Heart left ventricle (tissue), 16 donors: Measurements from ENCODE around the gene FBXO38. TPM values are rescaled to one million over a fixed set of nuclear protein-coding genes. Genes with fewer than 3 reads are reported as not detected.
A peak's percentile ranks its signal among the peaks of the same experiment; 100 is the strongest.

ENCODE experiments used
- ATAC-seq, 4 donors: fragments of 200-7000 bp; cut with Tn5 transposase; one replicate each; pipeline ENCODE4 v1.9.1; 2020 to 2022; ENCODE audit warnings: moderate library complexity in 4 of 4, mild to moderate bottlenecking in 3 of 4, moderate number of reproducible peaks in 1 of 4
- DNase-seq, 5 donors: peaks; one replicate each; pipeline ENCODE4 v3.0.0-alpha.2; 2020
- H3K27ac ChIP-seq, 12 donors: fragments of 200-600 bp; sonication (generic) in 4 of 12; one replicate each; pipeline versions ENCODE4 v1.5.0 to v1.8.0; 2016 to 2022; ENCODE audit warnings: mild to moderate bottlenecking in 2 of 12
- H3K27me3 ChIP-seq, 9 donors: fragments of 200-600 bp; sonication (generic) in 2 of 9; one replicate each; pipeline versions ENCODE4 v1.5.1 to v1.8.0; 2016 to 2022; ENCODE audit warnings: mild to moderate bottlenecking in 3 of 9
- H3K36me3 ChIP-seq, 9 donors: fragments of 200-600 bp; sonication (generic) in 2 of 9; one replicate each; pipeline versions ENCODE4 v1.5.0 to v1.8.0; 2018 to 2022; ENCODE audit warnings: mild to moderate bottlenecking in 2 of 9
- H3K4me1 ChIP-seq, 12 donors: fragments of 200-600 bp; sonication (generic) in 4 of 12; one replicate each; pipeline versions ENCODE4 v1.5.0 to v1.8.0; 2016 to 2022; ENCODE audit warnings: mild to moderate bottlenecking in 3 of 12
- H3K4me3 ChIP-seq, 12 donors: fragments of 200-600 bp; sonication (generic) in 4 of 12; one replicate each; pipeline versions ENCODE4 v1.5.0 to v1.8.0; 2017 to 2022; ENCODE audit warnings: mild to moderate bottlenecking in 9 of 12, moderate library complexity in 4 of 12
- H3K9me3 ChIP-seq, 12 donors: fragments of 200-600 bp; sonication (generic) in 4 of 12; one replicate each; pipeline versions ENCODE4 v1.5.0 to v1.8.0; 2016 to 2022; ENCODE audit warnings: mild to moderate bottlenecking in 1 of 12
- POLR2A ChIP-seq, 2 donors: fragments of 450-650 bp; IDR thresholded peaks; one replicate each; pipeline ENCODE4 v1.6.1; 2017; ENCODE audit warnings: antibody characterized with exemption in 2 of 2, mild to moderate bottlenecking in 2 of 2, moderate library complexity in 2 of 2
- WGBS, 4 donors: extraction: QIAGEN DNeasy Blood & Tissue Kit in 2 of 4; methylation state at CpG; one replicate each; pipeline versions ENCODE4 v1.1.5 to v1.1.7; 2013 to 2018; 5-methylcytosine and 5-hydroxymethylcytosine counted together
- intact Hi-C, 10 donors: fragments of 100-400 bp; cut with DNase I; formaldehyde crosslinking; loops; one replicate each; pipeline versions ENCODE4 v1.11.1 to v1.14.2; 2022
- polyA plus RNA-seq, 2 donors: library from polyadenylated mRNA; stranded (reverse); fragments of 200-250 nt; gene quantifications; one replicate each; pipeline ENCODE4 v1.2.3, GENCODE V29; 2013
- total RNA-seq, 9 donors: library from RNA; depleted of rRNA in 2 of 9; stranded (reverse); fragments of >200 nt in 2 of 9; fragmentation: NEBNext Ultra II Directional in 3 of 9; extraction: Animal tissue kit (Norgen Biotek cat#: 25700) in 3 of 9; gene quantifications; one replicate each; pipeline versions ENCODE4 v1.1.0 to v1.2.4, GENCODE V29; 2016 to 2023
- TF ChIP-seq, protein P1 (sequence below), 12 donors: fragments of 200-600 bp; sonication (generic) in 4 of 12; IDR thresholded peaks; one replicate each; pipeline versions ENCODE4 v1.5.0 to v1.8.0; 2018 to 2022; ENCODE audit warnings: antibody characterized with exemption in 12 of 12, mild to moderate bottlenecking in 5 of 12
- donor health status: ischemic (EF 13 %, LVEDD 7.1; RV severe dilation, severe dysfunction).
- donor health status: healthy with polysubstance abuse.
- donor health status: DM: no; HTN: yes; CAD: no.
- donor health status: DM: no; HTN: no; CAD: no.
- donor health status: ischemic (EF 25% LVEDD 6.9; RV normal size, moderate dysfunction).
- donor health status: ischemic (EF 25% LVEDD 5.7; RV mildly dilated, moderate dysfunction).
- donor health status: healthy.
- donor health status: DM: yes; HTN: yes; CAD: no.
- donor health status: ischemic (EF 35%, LVEDD 5.7; RV mildly dilated, moderate dysfunction).
- donor health status: nonischemic (EF 11% LVEDD 7.7; RV severe dilation, severe dysfunction).
- donor health status: DM: yes; HTN: yes; CAD: no.
- donor health status: PGD.
- donor health status: ischemic (EF 29% LVEDD 5.4; RV normal size, mild dysfunction).
- donor health status: nonischemic (EF 23%, LVEDD 6.1; RV moderate dilation, normal function).

Gene FBXO38
- total and polyA plus RNA-seq, 11 donors = 11.7 to 56.0 (median 36.5) TPM

DNA sequence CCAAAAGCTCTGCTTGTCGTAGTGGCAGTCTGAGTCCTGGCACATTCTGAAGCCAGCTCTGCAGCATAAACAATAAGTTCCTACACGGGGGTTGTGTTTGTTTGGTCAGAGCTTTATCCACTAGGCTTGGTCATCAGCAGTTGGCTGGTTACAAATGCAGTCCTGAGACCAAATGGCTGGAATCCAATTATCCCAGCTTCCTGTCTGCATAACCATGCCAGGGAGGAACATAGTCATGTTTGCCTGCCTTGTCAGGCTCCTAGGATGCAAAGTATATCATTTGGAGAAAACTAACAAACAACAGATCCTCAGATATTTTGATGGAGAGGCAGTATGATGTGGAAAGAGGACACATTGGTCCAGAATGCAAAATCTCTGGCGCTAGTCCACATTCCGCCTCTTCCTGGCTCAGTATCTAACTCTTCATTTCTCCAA lies 85.8 kb downstream of the FBXO38 start:
- H3K36me3 ChIP-seq = no peaks in the 10 kb centered on the region
- ATAC-seq (peak; percentile 61 to 83 (median 66)), DNase-seq (peak in 3 of 5 donors; percentile 34 to 46 (median 44))
- H3K4me3 ChIP-seq = no peak overlapping the region
- no peaks in the 10 kb centered on the region for H3K9me3 ChIP-seq
- peak overlapping the region in 11 of 12 donors; percentile 23 to 80 (median 60) for H3K27ac ChIP-seq
- H3K27me3 ChIP-seq = no peaks in the 10 kb centered on the region
- intact Hi-C loops = no loop called here
- 41 to 54% (median 44%) methylated on average over 4 of the region's 4 CpGs for WGBS, 4 donors
- H3K4me1 ChIP-seq = peaks cover 0 to 21% (median 7%) of the 10 kb centered on the region in 12 donors
- no peak for TF ChIP-seq POLR2A (IDR thresholded peaks at IDR 0.05)
- TF ChIP-seq, protein P1, sequence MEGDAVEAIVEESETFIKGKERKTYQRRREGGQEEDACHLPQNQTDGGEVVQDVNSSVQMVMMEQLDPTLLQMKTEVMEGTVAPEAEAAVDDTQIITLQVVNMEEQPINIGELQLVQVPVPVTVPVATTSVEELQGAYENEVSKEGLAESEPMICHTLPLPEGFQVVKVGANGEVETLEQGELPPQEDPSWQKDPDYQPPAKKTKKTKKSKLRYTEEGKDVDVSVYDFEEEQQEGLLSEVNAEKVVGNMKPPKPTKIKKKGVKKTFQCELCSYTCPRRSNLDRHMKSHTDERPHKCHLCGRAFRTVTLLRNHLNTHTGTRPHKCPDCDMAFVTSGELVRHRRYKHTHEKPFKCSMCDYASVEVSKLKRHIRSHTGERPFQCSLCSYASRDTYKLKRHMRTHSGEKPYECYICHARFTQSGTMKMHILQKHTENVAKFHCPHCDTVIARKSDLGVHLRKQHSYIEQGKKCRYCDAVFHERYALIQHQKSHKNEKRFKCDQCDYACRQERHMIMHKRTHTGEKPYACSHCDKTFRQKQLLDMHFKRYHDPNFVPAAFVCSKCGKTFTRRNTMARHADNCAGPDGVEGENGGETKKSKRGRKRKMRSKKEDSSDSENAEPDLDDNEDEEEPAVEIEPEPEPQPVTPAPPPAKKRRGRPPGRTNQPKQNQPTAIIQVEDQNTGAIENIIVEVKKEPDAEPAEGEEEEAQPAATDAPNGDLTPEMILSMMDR (IDR thresholded peaks at IDR 0.05) = no peak

DNA sequence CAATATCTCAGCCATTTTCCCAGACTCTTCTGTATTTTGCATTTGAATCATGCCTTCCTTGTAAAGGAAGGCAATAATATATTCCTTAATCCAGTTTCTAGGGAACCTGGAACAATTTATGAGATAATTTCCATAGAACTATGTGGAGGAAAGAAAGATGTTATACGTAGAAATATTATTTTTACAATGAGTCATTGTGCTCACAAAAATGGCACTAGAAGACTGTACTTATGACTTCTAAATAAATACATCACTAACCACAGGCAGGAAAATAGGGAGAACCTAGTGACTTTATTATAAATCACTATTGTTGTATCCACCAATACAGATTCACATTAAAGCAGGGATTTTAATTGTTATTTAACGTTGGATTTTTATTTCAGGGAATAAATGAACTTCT lies 87.6 kb downstream of the FBXO38 start:
- H3K27ac ChIP-seq = peak overlapping the region in 1 of 12 donors; percentile 10
- intact Hi-C loops = no loop called here

DNA sequence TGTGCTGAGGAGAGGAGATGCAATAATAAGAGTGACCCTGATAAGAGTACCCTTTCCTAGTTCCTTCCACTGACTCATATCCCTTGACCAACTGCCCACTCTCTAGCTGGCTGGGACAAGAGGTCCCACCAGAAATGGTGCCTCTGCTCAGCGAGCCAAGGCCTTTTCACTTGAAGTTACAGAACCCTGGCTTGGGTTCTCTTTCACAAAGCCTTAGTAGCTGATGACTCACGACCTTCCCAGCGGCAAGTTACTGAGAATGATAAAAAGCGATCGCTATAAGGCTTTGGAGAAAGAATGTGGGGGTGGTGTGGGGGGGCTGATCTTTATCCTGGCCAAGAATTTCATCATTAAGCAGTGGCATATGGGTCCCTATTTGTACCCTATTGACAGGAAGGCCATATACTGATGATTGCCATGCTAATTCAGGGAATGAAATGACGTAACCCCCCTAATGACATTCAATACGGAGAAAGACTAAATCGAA lies 90.3 kb downstream of the FBXO38 start:
- peak overlapping the region in 1 of 12 donors; percentile 16 for H3K4me3 ChIP-seq
- WGBS, 4 donors = 69 to 78% (median 74%) methylated on average over 8 of the region's 8 CpGs
- ATAC-seq = peak; percentile 81 to 94 (median 88)
- intact Hi-C loops = no loop called here
- H3K36me3 ChIP-seq = no peaks in the 10 kb centered on the region
- H3K4me1 ChIP-seq = peaks cover 0 to 11% (median 4%) of the 10 kb centered on the region in 12 donors
- no peaks in the 10 kb centered on the region for H3K9me3 ChIP-seq
- DNase-seq = peak; percentile 67 to 82 (median 68)
- H3K27ac ChIP-seq = peak overlapping the region in 9 of 12 donors; percentile 13 to 83 (median 62)
- TF ChIP-seq, protein P1 (IDR thresholded peaks at IDR 0.05) = no peak
- TF ChIP-seq POLR2A (IDR thresholded peaks at IDR 0.05) = no peak
- H3K27me3 ChIP-seq = no peaks in the 10 kb centered on the region

More for the DNA sequence above, 87.6 kb downstream of the FBXO38 start:
- no peaks in the 10 kb centered on the region for H3K27me3 ChIP-seq
- TF ChIP-seq, protein P1 (IDR thresholded peaks at IDR 0.05) = no peak
- TF ChIP-seq POLR2A (IDR thresholded peaks at IDR 0.05) = no peak
- DNase-seq (no peak), ATAC-seq (no peak)
- 86 to 92% (median 89%) methylated on average over 2 of the region's 2 CpGs for WGBS, 4 donors
- peaks cover 0 to 15% (median 7%) of the 10 kb centered on the region in 12 donors for H3K4me1 ChIP-seq
- no peaks in the 10 kb centered on the region for H3K36me3 ChIP-seq
- H3K4me3 ChIP-seq = no peak overlapping the region
- no peaks in the 10 kb centered on the region for H3K9me3 ChIP-seq

DNA sequence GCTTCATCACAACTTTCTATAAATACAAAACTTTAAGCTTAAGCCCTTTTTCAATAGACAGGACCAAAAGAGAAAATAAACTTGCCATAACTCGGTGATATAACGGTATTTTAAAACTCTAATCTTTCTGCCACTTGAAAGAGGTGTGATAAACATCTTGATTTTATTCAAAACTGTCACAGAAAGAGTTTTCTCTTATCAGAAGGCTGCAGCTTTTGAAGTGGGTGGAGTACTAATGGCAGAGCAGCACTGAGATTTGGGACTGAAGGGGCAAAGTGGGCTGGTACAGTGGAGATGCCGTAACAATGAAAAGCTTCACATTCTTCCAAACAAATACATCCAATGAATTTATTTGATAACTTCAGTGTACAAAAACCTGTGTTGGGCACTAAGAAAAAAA lies 92.5 kb downstream of the FBXO38 start:
- 77 to 84% (median 82%) methylated on average over 3 of the region's 3 CpGs for WGBS, 4 donors
- H3K4me3 ChIP-seq = no peak overlapping the region
- no peak for ATAC-seq
- TF ChIP-seq, protein P1 (IDR thresholded peaks at IDR 0.05) = no peak
- TF ChIP-seq POLR2A (IDR thresholded peaks at IDR 0.05) = no peak
- DNase-seq = no peak
- no peak overlapping the region for H3K27ac ChIP-seq
- peaks cover 0 to 3% (median 0%) of the 10 kb centered on the region in 9 donors for H3K27me3 ChIP-seq
- intact Hi-C loops = no loop called here
- no peaks in the 10 kb centered on the region for H3K36me3 ChIP-seq
- peaks cover 0 to 4% (median 0%) of the 10 kb centered on the region in 12 donors for H3K4me1 ChIP-seq
- H3K9me3 ChIP-seq = no peaks in the 10 kb centered on the region
